ENCODE measurements around the gene TDRD7. TPM values are rescaled to one million over a fixed set of nuclear protein-coding genes. Genes with fewer than 3 reads are reported as not detected.

TDRD7 gene
- total and polyA plus RNA-seq, 2 of the 8 experiments (the other 6 are each of a cell fraction or from before 2014, with no cell fraction given), result 1.2 to 2.3 TPM

- TF ChIP-seq, protein P1, sequence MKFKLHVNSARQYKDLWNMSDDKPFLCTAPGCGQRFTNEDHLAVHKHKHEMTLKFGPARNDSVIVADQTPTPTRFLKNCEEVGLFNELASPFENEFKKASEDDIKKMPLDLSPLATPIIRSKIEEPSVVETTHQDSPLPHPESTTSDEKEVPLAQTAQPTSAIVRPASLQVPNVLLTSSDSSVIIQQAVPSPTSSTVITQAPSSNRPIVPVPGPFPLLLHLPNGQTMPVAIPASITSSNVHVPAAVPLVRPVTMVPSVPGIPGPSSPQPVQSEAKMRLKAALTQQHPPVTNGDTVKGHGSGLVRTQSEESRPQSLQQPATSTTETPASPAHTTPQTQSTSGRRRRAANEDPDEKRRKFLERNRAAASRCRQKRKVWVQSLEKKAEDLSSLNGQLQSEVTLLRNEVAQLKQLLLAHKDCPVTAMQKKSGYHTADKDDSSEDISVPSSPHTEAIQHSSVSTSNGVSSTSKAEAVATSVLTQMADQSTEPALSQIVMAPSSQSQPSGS (IDR thresholded peaks at IDR 0.05; ENCODE audit: low read length), result no peak
- no peak for TF ChIP-seq CTCF (IDR thresholded peaks at IDR 0.05; ENCODE audit: control extremely low read depth in 1 of 3, insufficient read depth in 1 of 3, low read depth in 1 of 3, low read length in 3 of 3)
- no peak for TF ChIP-seq SP1 (IDR thresholded peaks at IDR 0.05; ENCODE audit: low read depth, low read length)
- no peak for TF ChIP-seq POLR2A (IDR thresholded peaks at IDR 0.05; ENCODE audit: control extremely low read depth in 1 of 2, low read depth in 2 of 2, low read length in 2 of 2)
Observed at GRCh38 chr9:97438666-97439065, 26.8 kb downstream of the TDRD7 start (continued).

Measured in H1 (cell line).